PC-9 (cell line): ENCODE data around the gene ZNF343. TPM values are rescaled to one million over a fixed set of nuclear protein-coding genes. Genes with fewer than 3 reads are reported as not detected.
A peak's percentile ranks its signal among the peaks of the same experiment; 100 is the strongest.
"Not testable (repeated sequence)": the region's sequence is repeated elsewhere in the genome, so short reads cannot be mapped to it uniquely, and the experiment has no call there.

Experiments used
- BruUV-seq: library from RNA; stranded (reverse); fragments of 400-500 nt; replicated peaks from 2 replicates; lab custom pipeline; 2021; lab: Mats Ljungman, UMichigan
- CTCF ChIA-PET: fragments of 300-600 bp; sonication (Branson Sonifier 250); formaldehyde crosslinking; loops from one replicate; lab custom pipeline; 2022; ENCODE audit warnings: antibody characterized with exemption; lab: Charles Lee
- POLR2A ChIA-PET: fragments of 300-600 bp; sonication (Branson Sonifier 250); formaldehyde crosslinking; loops from one replicate; lab custom pipeline; 2022; ENCODE audit warnings: antibody characterized with exemption; ENCODE audit not compliant: unreplicated experiment; lab: Charles Lee
- DNase-seq, 2 experiments: peaks; one replicate each; pipeline versions ENCODE4 v3.0.0 to v3.0.0-alpha.2; 2015 to 2022; ENCODE audit warnings: mixed read lengths in 1 of 2
- H2AFZ ChIP-seq: fragments of 200-600 bp; sonication (generic); 2 replicates; pipeline ENCODE4 v1.8.1; 2017; ENCODE audit warnings: antibody characterized with exemption
- H3F3A ChIP-seq: fragments of 200-600 bp; sonication (generic); 2 replicates; pipeline ENCODE4 v1.8.1; 2017; ENCODE audit warnings: antibody characterized with exemption, mild to moderate bottlenecking, low read depth; ENCODE audit not compliant: insufficient read depth
- H3K27ac ChIP-seq: fragments of 200-600 bp; sonication (generic); 2 replicates; pipeline ENCODE4 v1.6.1; 2016; ENCODE audit warnings: mixed run types
- H3K27me3 ChIP-seq: fragments of 200-600 bp; sonication (generic); 2 replicates; pipeline ENCODE4 v1.6.1; 2016; ENCODE audit warnings: low read depth, mixed run types; ENCODE audit not compliant: insufficient read depth
- H3K36me3 ChIP-seq: fragments of 200-600 bp; sonication (generic); 2 replicates; pipeline ENCODE4 v1.6.1; 2016; ENCODE audit warnings: low read depth, mixed run types
- H3K4me1 ChIP-seq: fragments of 200-600 bp; sonication (generic); replicated peaks from 2 replicates; pipeline ENCODE4 v1.6.1; 2016; ENCODE audit warnings: mixed run types; ENCODE audit not compliant: insufficient read depth
- H3K4me2 ChIP-seq: fragments of 200-600 bp; sonication (generic); 2 replicates; pipeline ENCODE4 v1.6.1; 2017; ENCODE audit warnings: mixed run types
- H3K4me3 ChIP-seq: fragments of 200-600 bp; sonication (generic); 2 replicates; pipeline ENCODE4 v1.6.1; 2016; ENCODE audit warnings: mixed run types
- H3K79me2 ChIP-seq: fragments of 200-600 bp; sonication (generic); 2 replicates; pipeline ENCODE4 v1.6.1; 2017; ENCODE audit warnings: low read depth, mixed run types
- H3K9me2 ChIP-seq: fragments of 200-600 bp; sonication (generic); 2 replicates; pipeline ENCODE4 v1.8.1; 2017; ENCODE audit warnings: mild to moderate bottlenecking; ENCODE audit not compliant: insufficient read depth
- H3K9me3 ChIP-seq: fragments of 200-600 bp; sonication (generic); 2 replicates; pipeline ENCODE4 v1.8.1; 2016; ENCODE audit warnings: low read depth; ENCODE audit not compliant: insufficient read depth
- H4K20me1 ChIP-seq: fragments of 200-600 bp; sonication (generic); 2 replicates; pipeline ENCODE4 v1.8.1; 2017; ENCODE audit not compliant: insufficient read depth
- CTCF ChIP-seq: fragments of 200-600 bp; sonication (generic); conservative IDR thresholded peaks from 2 replicates; pipeline ENCODE4 v1.6.1; 2017; ENCODE audit warnings: mixed run types, antibody characterized with exemption, mild to moderate bottlenecking, moderate library complexity
- EZH2 ChIP-seq: fragments of 200-600 bp; sonication (generic); IDR thresholded peaks from 2 replicates; pipeline ENCODE4 v1.8.0; 2017; ENCODE audit warnings: antibody characterized with exemption, low read depth
- intact Hi-C: fragments of 100-400 bp; cut with micrococcal nuclease; formaldehyde crosslinking; loops from one replicate; pipeline ENCODE4 v1.10.0; 2022; ENCODE audit not compliant: unreplicated experiment
- total RNA-seq: library from RNA; stranded (reverse); gene quantifications from 2 replicates; pipeline ENCODE4 v1.2.3, GENCODE V29; 2021

ZNF343 gene
- total RNA-seq, 1 experiment from 2014 or later: 10.0 TPM

GRCh38 chr20:2528671-2529271 is 20.1 kb upstream of the ZNF343 start:
- H3K9me2 ChIP-seq: no peaks in the 10 kb centered on the region
- TF ChIP-seq EZH2 (no peak), CTCF (no peak)
- no peaks in the 10 kb centered on the region for H4K20me1 ChIP-seq
- no peak overlapping the region for H3K4me3 ChIP-seq
- peaks cover 53% of the 10 kb centered on the region for H3K27me3 ChIP-seq
- no peaks in the 10 kb centered on the region for H3K4me1 ChIP-seq
- CTCF ChIA-PET: no interaction called here
- H3K9me3 ChIP-seq: no peaks in the 10 kb centered on the region
- no peak overlapping the region for H3K27ac ChIP-seq
- no TSS peak for BruUV-seq
- POLR2A ChIA-PET: no interaction called here
- H3K4me2 ChIP-seq: no peak overlapping the region
- peak in 1 of 2 experiments; percentile 23 for DNase-seq
- intact Hi-C loops: no loop called here
- no peaks in the 10 kb centered on the region for H3K36me3 ChIP-seq
- H2AFZ ChIP-seq: no peak overlapping the region
- no peaks in the 10 kb centered on the region for H3F3A ChIP-seq
- H3K79me2 ChIP-seq: no peaks in the 10 kb centered on the region

- Histone ChIP-seq H3K9me3 (no peaks in the 10 kb centered on the region), H3K36me3 (no peaks in the 10 kb centered on the region), H4K20me1 (no peaks in the 10 kb centered on the region), H3K4me3 (no peak overlapping the region), H3K27ac (no peak overlapping the region), H3K27me3 (peaks cover 43% of the 10 kb centered on the region), H2AFZ (no peak overlapping the region), H3F3A (no peaks in the 10 kb centered on the region), H3K4me1 (no peaks in the 10 kb centered on the region), H3K9me2 (no peaks in the 10 kb centered on the region), H3K79me2 (no peaks in the 10 kb centered on the region), H3K4me2 (no peak overlapping the region)
- CTCF ChIA-PET: no interaction called here
- DNase-seq: no peak
- POLR2A ChIA-PET: no interaction called here
- intact Hi-C loops: no loop called here
- BruUV-seq: no TSS peak
- TF ChIP-seq EZH2: no peak
- TF ChIP-seq CTCF: no peak
Observed at GRCh38 chr20:2527762-2528161, 19.0 kb upstream of the ZNF343 start.

- H3K9me3 ChIP-seq, H3K4me2 ChIP-seq, H4K20me1 ChIP-seq, intact Hi-C loops, H3K4me1 ChIP-seq, H3K79me2 ChIP-seq, H3K36me3 ChIP-seq, H3F3A ChIP-seq, H3K9me2 ChIP-seq, H3K27ac ChIP-seq, H3K4me3 ChIP-seq, DNase-seq, H2AFZ ChIP-seq, BruUV-seq: not testable (repeated sequence)
- H3K27me3 ChIP-seq: peaks cover 29% of the 10 kb centered on the region
- ChIA-PET POLR2A (interaction anchor here (0.6 kb wide), 1 partner anchor 145 kb away, joined by 7 read pairs; no protein-coding TSS in a partner anchor), CTCF (interaction anchor here (0.6 kb wide), 2 partner anchors 71 to 461 kb away, joined by 3 read pairs; no protein-coding TSS in a partner anchor)
Observed at GRCh38 chr20:2526218-2526583, 17.5 kb upstream of the ZNF343 start.
